HK-2 (cell line): ENCODE data around the gene TNRC18.
"Not testable (repeated sequence)": the region's sequence is repeated elsewhere in the genome, so short reads cannot be mapped to it uniquely, and the experiment has no call there.

ENCODE experiments used
- DNase-seq: peaks from one replicate; pipeline ENCODE4 v3.0.0-alpha.2; 2018; ENCODE audit not compliant: unreplicated experiment

The TNRC18 gene

GRCh38 chr7:5320802-5321396 lies 102.7 kb downstream of the TNRC18 start:
- DNase-seq = no peak

- DNase-seq = no peak
These were observed 103.2 kb downstream of the TNRC18 start for GRCh38 chr7:5320391-5320790.

GRCh38 chr7:5318613-5319012 lies 105.0 kb downstream of the TNRC18 start:
- not testable (repeated sequence) for DNase-seq

GRCh38 chr7:5315761-5316160 lies 107.9 kb downstream of the TNRC18 start:
- no peak for DNase-seq

GRCh38 chr7:5314864-5315263 lies 108.8 kb downstream of the TNRC18 start:
- DNase-seq = no peak

- DNase-seq = not testable (repeated sequence)
These were observed 110.4 kb downstream of the TNRC18 start for GRCh38 chr7:5313076-5313885.

GRCh38 chr7:5312276-5313070 lies 111.2 kb downstream of the TNRC18 start:
- not testable (repeated sequence) for DNase-seq

GRCh38 chr7:5310822-5311405 lies 112.7 kb downstream of the TNRC18 start:
- DNase-seq = no peak

GRCh38 chr7:5309146-5309545 lies 114.5 kb downstream of the TNRC18 start:
- no peak for DNase-seq

- DNase-seq = not testable (repeated sequence)
These were observed 116.2 kb downstream of the TNRC18 start for GRCh38 chr7:5307221-5308142.

GRCh38 chr7:5305050-5305449 lies 118.6 kb downstream of the TNRC18 start:
- DNase-seq = not testable (repeated sequence)

GRCh38 chr7:5303591-5304505 lies 119.8 kb downstream of the TNRC18 start:
- DNase-seq = no peak

GRCh38 chr7:5303061-5303460 lies 120.6 kb downstream of the TNRC18 start:
- DNase-seq = no peak

- DNase-seq = no peak
These were observed 121.1 kb downstream of the TNRC18 start for GRCh38 chr7:5302577-5302976.

- no peak for DNase-seq
These were observed 123.3 kb downstream of the TNRC18 start for GRCh38 chr7:5300366-5300765.

GRCh38 chr7:5296611-5297226 lies 126.9 kb downstream of the TNRC18 start:
- no peak for DNase-seq

- DNase-seq = no peak
These were observed 127.5 kb downstream of the TNRC18 start for GRCh38 chr7:5296015-5296610.

GRCh38 chr7:5295039-5296014 lies 128.3 kb downstream of the TNRC18 start:
- no peak for DNase-seq
